Cardiac fibroblast (primary cell): ENCODE data around the gene APBA2.

ENCODE experiments used
- DNase-seq, 2 donors: peaks; one replicate each; pipeline versions ENCODE4 v3.0.0 to v3.0.0-alpha.2; 2010; ENCODE audit warnings: low read depth in 2 of 2
- H3K4me3 ChIP-seq, 2 donors: replicated peaks in 1 of 2; 1 replicate in 1 of 2; 2 replicates in 1 of 2; pipeline ENCODE4 v1.5.1; 2011; ENCODE audit warnings: low read depth in 2 of 2, low read length in 2 of 2, mild to moderate bottlenecking in 2 of 2, moderate library complexity in 1 of 2
- CTCF ChIP-seq: IDR thresholded peaks from one replicate; pipeline ENCODE4 v1.5.1; 2011; ENCODE audit warnings: low read depth, mild to moderate bottlenecking, low read length, inconsistent platforms

Gene APBA2

GRCh38 chr15:29115093-29115991 lies 229.6 kb downstream of the APBA2 start:
- peak; percentile 8 for TF ChIP-seq CTCF
- H3K4me3 ChIP-seq = peak overlapping the region; percentile 14 to 40
- peak in 1 of 2 donors; percentile 18 for DNase-seq

GRCh38 chr15:29116970-29117700 lies 231.4 kb downstream of the APBA2 start:
- no peak for TF ChIP-seq CTCF
- DNase-seq = no peak
- H3K4me3 ChIP-seq = no peak overlapping the region

GRCh38 chr15:29117778-29118177 lies 232.0 kb downstream of the APBA2 start:
- DNase-seq = no peak
- TF ChIP-seq CTCF = no peak
- no peak overlapping the region for H3K4me3 ChIP-seq

DNA sequence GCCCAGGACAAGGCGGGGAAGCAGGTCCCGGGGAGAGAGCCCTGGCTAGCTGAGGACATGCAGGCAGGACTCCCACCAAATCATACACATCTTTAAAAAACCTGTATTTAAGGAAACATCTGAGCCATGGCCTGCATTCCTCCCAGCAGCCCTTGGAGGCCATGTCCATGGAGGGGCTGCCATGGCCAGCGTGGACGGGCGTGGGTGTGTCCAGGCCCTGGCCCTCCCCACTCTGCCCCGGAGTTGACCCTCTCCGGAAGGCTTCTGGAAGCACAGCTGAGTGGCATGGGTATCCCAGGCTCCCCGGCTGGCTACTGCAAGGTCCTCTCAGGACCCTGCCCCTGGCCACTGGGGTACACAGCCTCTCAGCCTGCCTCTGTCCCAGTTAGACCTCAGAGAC lies 234.1 kb downstream of the APBA2 start:
- no peak for TF ChIP-seq CTCF
- DNase-seq = no peak
- H3K4me3 ChIP-seq = no peak overlapping the region

DNA sequence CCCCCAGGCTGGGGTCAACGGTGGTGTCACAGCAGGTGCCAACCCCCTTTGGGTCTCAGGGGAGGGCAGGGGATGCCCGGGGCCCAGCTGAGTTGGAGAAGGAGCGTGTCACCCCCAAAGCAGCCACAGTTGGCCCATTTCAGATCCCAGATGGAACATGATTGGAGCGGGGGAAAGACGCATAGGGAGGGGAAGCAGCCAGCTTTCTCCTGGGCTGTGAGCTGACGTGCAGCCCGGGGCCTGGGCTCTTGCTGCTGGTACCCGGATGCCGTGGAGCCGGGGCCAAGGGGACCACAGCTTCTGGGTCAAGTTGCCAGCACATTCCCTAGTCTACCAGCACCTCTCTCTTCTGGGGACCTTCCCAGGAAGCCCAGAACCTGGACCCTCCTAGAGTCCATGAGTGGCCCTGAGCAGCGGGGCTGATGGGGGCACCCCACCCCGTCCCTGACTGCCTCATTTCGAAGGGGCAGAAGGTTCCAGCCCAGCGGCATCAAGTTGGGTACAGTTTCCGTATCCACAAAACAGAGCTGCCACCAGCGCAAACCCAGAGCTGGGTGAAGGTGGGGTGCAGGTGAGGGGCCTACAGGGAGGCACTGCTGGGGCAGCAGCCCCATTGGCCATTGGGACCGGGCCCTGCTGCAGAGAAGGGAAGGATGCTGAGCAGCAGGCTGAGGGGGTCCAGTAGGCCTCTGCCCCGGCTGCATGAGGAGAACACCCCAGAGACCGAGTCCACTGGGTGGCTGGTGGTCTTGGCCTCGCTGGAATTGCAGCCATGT lies 235.0 kb downstream of the APBA2 start:
- no peak for TF ChIP-seq CTCF
- no peak overlapping the region for H3K4me3 ChIP-seq
- no peak for DNase-seq

DNA sequence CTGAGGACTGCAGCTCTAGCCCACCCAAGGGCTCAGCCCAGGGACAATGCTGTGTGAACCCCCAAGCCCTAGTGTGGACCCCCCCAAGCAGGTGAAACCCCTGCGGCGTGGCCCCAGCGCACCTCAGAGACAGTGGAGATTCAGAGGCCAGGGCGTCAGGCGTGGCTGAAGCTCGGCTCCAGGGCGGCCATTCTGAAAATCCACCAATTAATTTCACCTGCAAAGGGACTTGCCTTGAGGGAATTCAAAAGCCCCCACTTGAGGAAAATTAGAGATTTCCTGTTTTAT lies 235.5 kb downstream of the APBA2 start:
- DNase-seq = no peak
- TF ChIP-seq CTCF = no peak
- no peak overlapping the region for H3K4me3 ChIP-seq
